ENCODE data around the gene LIN7B.
"Not testable (repeated sequence)": the region's sequence is repeated elsewhere in the genome, so short reads cannot be mapped to it uniquely, and the experiment has no call there.

The LIN7B gene

DNA sequence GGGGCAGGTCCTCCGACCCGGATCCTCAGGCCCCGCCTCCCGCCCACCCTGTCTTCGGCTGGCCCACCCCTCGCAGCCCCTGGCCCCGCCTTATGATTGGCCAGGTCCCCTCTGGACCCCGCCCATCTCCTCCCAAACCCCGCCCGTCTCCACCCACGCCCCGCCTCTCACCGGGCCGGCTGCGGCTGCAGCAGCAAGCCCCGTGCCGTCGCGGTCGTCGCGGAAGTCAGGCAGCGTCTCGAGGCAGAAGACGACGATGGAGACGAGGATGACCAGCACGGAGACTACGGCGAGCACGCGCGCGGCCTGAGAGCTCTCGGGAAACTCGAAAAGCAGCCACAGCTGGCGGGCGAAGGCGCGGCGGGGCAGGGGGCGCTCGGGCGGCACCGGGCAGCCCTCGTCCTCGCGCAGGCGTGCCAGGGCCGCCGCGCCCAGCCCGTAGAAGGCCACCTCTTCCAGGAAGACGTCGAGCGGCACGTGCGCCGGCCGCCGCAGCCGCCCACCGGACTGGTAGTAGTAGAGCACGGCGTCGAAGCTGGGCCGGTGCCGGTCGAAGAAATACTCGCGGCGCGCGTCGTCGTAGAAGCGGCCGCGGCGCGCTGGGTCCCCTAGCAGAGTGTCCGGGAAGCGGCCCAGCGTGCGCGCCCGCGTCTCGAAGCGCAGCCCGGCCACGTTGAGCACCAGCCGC is 42.2 kb upstream of the LIN7B start:
- no peak overlapping the region for H3K4me3 ChIP-seq (ENCODE audit: low read depth, low read length)
- TF ChIP-seq, protein P1, sequence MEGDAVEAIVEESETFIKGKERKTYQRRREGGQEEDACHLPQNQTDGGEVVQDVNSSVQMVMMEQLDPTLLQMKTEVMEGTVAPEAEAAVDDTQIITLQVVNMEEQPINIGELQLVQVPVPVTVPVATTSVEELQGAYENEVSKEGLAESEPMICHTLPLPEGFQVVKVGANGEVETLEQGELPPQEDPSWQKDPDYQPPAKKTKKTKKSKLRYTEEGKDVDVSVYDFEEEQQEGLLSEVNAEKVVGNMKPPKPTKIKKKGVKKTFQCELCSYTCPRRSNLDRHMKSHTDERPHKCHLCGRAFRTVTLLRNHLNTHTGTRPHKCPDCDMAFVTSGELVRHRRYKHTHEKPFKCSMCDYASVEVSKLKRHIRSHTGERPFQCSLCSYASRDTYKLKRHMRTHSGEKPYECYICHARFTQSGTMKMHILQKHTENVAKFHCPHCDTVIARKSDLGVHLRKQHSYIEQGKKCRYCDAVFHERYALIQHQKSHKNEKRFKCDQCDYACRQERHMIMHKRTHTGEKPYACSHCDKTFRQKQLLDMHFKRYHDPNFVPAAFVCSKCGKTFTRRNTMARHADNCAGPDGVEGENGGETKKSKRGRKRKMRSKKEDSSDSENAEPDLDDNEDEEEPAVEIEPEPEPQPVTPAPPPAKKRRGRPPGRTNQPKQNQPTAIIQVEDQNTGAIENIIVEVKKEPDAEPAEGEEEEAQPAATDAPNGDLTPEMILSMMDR (IDR thresholded peaks at IDR 0.05; ENCODE audit: low read depth, low read length): no peak

GRCh38 chr19:49073514-49074378 is 40.4 kb upstream of the LIN7B start:
- TF ChIP-seq, protein P1 (IDR thresholded peaks at IDR 0.05; ENCODE audit: low read depth, low read length): no peak
- H3K4me3 ChIP-seq (ENCODE audit: low read depth, low read length): no peak overlapping the region

DNA sequence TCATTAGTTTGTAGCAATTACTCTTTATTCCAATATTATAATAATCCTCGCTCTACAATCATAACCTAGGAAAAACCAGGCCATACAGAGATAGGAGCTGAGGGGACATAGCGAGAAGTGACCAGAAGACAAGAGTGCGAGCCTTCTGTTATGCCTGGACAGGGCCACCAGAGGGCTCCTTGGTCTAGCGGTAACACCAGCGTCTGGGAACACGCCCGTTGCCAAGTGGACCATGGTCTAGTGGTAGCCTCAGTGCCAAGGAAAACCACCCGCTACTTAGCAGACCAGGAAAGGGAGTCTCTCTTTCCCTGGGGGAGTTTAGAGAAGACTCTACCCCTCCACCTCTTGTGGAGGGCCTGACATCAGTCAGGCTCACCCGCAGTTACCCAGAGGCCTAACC is 39.3 kb upstream of the LIN7B start:
- TF ChIP-seq, protein P1 (IDR thresholded peaks at IDR 0.05; ENCODE audit: low read depth, low read length): peak; percentile 60
- H3K4me3 ChIP-seq (ENCODE audit: low read depth, low read length): not testable (repeated sequence)

GRCh38 chr19:49080392-49080791 is 33.8 kb upstream of the LIN7B start:
- no peak overlapping the region for H3K4me3 ChIP-seq (ENCODE audit: low read depth, low read length)
- TF ChIP-seq, protein P1 (IDR thresholded peaks at IDR 0.05; ENCODE audit: low read depth, low read length): no peak

- no peak overlapping the region for H3K4me3 ChIP-seq (ENCODE audit: low read depth, low read length)
- TF ChIP-seq, protein P1 (IDR thresholded peaks at IDR 0.05; ENCODE audit: low read depth, low read length): no peak
Measured at GRCh38 chr19:49081273-49081672, 32.9 kb upstream of the LIN7B start.

- TF ChIP-seq, protein P1 (IDR thresholded peaks at IDR 0.05; ENCODE audit: low read depth, low read length): no peak
- H3K4me3 ChIP-seq (ENCODE audit: low read depth, low read length): peak overlapping the region; percentile 70
Measured at GRCh38 chr19:49084206-49085019, 29.8 kb upstream of the LIN7B start.

Measured in WI38 (cell line).